ENCODE measurements around the gene PIWIL1.

The PIWIL1 gene

DNA sequence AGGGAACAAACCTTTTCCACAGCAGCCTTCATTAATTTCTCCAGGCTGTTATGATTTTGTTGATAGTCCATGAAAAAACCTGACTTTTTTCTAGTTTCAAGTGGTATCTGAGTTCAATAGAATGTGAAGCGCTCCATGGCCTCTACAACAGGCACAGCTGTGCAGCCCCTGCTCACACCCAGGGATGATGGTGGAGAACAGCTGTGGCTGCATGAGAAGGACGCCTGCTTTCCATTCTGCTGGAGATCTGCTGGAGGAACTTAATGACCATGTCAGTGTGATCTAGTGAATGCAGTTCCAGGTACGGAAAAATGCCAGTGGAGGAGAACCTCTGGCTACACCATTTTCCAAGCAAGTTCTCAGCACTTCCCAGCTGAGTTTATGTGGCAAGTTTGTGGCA, 80.6 kb downstream of the PIWIL1 start:
- DNase-seq (ENCODE audit: low read depth in 2 of 2) = no peak
- H3K4me3 ChIP-seq (replicated peaks in 1 of 2; ENCODE audit: low read depth in 2 of 2, low read length in 2 of 2) = no peak overlapping the region
- TF ChIP-seq, protein P1, sequence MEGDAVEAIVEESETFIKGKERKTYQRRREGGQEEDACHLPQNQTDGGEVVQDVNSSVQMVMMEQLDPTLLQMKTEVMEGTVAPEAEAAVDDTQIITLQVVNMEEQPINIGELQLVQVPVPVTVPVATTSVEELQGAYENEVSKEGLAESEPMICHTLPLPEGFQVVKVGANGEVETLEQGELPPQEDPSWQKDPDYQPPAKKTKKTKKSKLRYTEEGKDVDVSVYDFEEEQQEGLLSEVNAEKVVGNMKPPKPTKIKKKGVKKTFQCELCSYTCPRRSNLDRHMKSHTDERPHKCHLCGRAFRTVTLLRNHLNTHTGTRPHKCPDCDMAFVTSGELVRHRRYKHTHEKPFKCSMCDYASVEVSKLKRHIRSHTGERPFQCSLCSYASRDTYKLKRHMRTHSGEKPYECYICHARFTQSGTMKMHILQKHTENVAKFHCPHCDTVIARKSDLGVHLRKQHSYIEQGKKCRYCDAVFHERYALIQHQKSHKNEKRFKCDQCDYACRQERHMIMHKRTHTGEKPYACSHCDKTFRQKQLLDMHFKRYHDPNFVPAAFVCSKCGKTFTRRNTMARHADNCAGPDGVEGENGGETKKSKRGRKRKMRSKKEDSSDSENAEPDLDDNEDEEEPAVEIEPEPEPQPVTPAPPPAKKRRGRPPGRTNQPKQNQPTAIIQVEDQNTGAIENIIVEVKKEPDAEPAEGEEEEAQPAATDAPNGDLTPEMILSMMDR (IDR thresholded peaks at IDR 0.05; ENCODE audit: low read depth, low read length) = no peak

DNA sequence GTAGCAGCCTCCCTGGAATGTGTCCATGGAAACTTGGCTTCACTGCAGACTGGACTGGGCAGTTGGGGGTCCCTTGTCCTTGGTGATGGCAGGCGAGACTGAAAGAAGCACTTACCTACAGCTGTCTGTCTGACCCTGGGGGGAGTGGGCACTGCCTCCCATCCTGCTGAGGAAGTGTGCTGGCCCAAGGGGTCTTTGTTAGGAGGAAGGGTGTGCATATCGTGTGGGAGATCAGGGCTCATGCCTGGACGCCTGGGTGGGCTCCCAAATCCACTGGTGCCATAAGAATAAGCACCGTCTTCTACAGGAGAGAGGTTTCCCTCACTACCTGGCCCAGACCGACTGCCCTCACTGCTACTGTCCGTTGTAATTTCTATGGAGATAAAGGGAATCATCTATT, 81.4 kb downstream of the PIWIL1 start:
- H3K4me3 ChIP-seq (replicated peaks in 1 of 2; ENCODE audit: low read depth in 2 of 2, low read length in 2 of 2) = no peak overlapping the region
- DNase-seq (ENCODE audit: low read depth in 2 of 2) = no peak
- TF ChIP-seq, protein P1 (IDR thresholded peaks at IDR 0.05; ENCODE audit: low read depth, low read length) = no peak

DNA sequence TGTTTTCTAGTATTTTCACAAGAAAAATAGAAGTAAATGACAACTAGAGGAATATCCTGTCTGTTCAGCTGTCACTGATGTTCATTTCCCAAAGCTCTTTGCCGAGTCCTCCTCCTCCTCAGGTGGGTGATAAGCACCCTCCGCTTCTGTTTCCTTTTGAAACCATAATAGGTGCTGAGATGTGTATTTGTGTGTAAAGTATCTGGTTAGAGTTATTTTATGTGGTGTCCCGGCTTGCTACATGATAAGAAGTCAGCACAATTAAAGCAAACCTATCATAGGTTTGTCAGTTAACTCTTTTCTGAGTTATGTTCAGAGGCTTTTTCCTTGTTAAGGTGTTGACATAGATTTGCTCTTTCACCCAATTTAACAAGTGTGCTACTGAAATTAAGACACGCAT, 82.4 kb downstream of the PIWIL1 start:
- DNase-seq (ENCODE audit: low read depth in 2 of 2) = no peak
- TF ChIP-seq, protein P1 (IDR thresholded peaks at IDR 0.05; ENCODE audit: low read depth, low read length) = no peak
- no peak overlapping the region for H3K4me3 ChIP-seq (replicated peaks in 1 of 2; ENCODE audit: low read depth in 2 of 2, low read length in 2 of 2)

DNA sequence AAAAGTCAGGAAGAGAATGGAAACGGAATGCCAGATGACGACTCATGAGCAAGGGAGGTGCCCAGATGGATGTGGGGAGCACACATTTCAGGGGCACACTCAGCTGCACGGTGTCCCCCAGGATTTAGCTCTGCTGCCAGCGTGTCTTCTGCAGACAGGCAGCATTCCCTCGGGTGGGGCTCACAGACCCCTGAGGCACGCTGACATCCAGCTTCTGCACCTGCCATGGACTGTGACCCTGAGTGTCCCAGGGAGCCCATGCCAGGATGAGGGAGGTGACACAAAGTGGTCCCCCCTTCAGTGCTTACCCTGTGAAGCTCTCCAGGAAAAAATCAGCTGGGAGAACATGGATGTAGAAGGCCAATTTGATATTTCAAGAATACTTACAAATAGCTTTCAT, 84.2 kb downstream of the PIWIL1 start:
- no peak for DNase-seq (ENCODE audit: low read depth in 2 of 2)
- H3K4me3 ChIP-seq (replicated peaks in 1 of 2; ENCODE audit: low read depth in 2 of 2, low read length in 2 of 2) = no peak overlapping the region
- TF ChIP-seq, protein P1 (IDR thresholded peaks at IDR 0.05; ENCODE audit: low read depth, low read length) = no peak
